SK-N-SH treated with all-trans-retinoic acid at 6 μM for 48 hours (cell line): ENCODE results near the gene GGCX.
"Not testable (repeated sequence)": the region's sequence is repeated elsewhere in the genome, so short reads cannot be mapped to it uniquely, and the experiment has no call there.

Source experiments
- ATAC-seq: fragments of 200-7000 bp; cut with Tn5 transposase; 3 replicates; pipeline ENCODE4 v1.9.1; 2020; ENCODE audit warnings: mild to moderate bottlenecking, moderate library complexity
- ARNTL ChIP-seq: fragments of 450-650 bp; formaldehyde crosslinking; IDR thresholded peaks from 2 replicates; pipeline ENCODE4 v1.5.0; 2020; ENCODE audit warnings: low read depth, mild to moderate bottlenecking, moderate library complexity, borderline replicate concordance
- CSDC2 ChIP-seq: fragments of 250-450 bp; sonication (Bioruptor Pico); IDR thresholded peaks from 2 replicates; pipeline ENCODE4 v1.5.0; 2020; ENCODE audit warnings: mild to moderate bottlenecking, moderate library complexity
- ESRRG ChIP-seq: fragments of 250-450 bp; sonication (Bioruptor Pico); IDR thresholded peaks from 2 replicates; pipeline ENCODE4 v1.6.1; 2021; ENCODE audit warnings: mild to moderate bottlenecking
- ISL1 ChIP-seq: fragments of 250-450 bp; sonication (Bioruptor Pico); IDR thresholded peaks from 2 replicates; pipeline ENCODE4 v2.1.2; 2022; ENCODE audit warnings: mild to moderate bottlenecking, moderate library complexity
- RARB ChIP-seq: fragments of 250-450 bp; sonication (Bioruptor Pico); IDR thresholded peaks from 2 replicates; pipeline ENCODE4 v1.8.0; 2021; ENCODE audit warnings: mild to moderate bottlenecking, moderate library complexity
- SNAI2 ChIP-seq: fragments of 250-450 bp; sonication (Bioruptor Pico); IDR thresholded peaks from 2 replicates; pipeline ENCODE4 v1.5.0; 2020; ENCODE audit warnings: mild to moderate bottlenecking, moderate library complexity
- TCF4 ChIP-seq: fragments of 250-450 bp; sonication (Bioruptor Pico); IDR thresholded peaks from 2 replicates; pipeline ENCODE4 v1.8.0; 2021; ENCODE audit warnings: mild to moderate bottlenecking, moderate library complexity, borderline replicate concordance
- TOX ChIP-seq: fragments of 250-450 bp; sonication (Bioruptor Pico); IDR thresholded peaks from 2 replicates; pipeline ENCODE4 v1.8.0; 2021; ENCODE audit warnings: mild to moderate bottlenecking, moderate library complexity, borderline replicate concordance
- ZC3H10 ChIP-seq: fragments of 250-450 bp; sonication (Bioruptor Pico); IDR thresholded peaks from 2 replicates; pipeline ENCODE4 v1.5.1; 2021; ENCODE audit warnings: mild to moderate bottlenecking, moderate library complexity
- ZFP3 ChIP-seq: fragments of 250-450 bp; sonication (Bioruptor Pico); IDR thresholded peaks from 2 replicates; pipeline ENCODE4 v1.5.0; 2020; ENCODE audit warnings: mild to moderate bottlenecking, moderate library complexity
- ZFP30 ChIP-seq: fragments of 450-650 bp; formaldehyde crosslinking; IDR thresholded peaks from 2 replicates; pipeline ENCODE4 v1.5.0; 2022; ENCODE audit warnings: mild to moderate bottlenecking, moderate library complexity
- ZNF565 ChIP-seq: fragments of 450-650 bp; formaldehyde crosslinking; conservative IDR thresholded peaks from 2 replicates; pipeline ENCODE4 v1.5.0; 2020; ENCODE audit warnings: low read depth, mild to moderate bottlenecking, moderate library complexity
- ZNF70 ChIP-seq: fragments of 450-650 bp; formaldehyde crosslinking; IDR thresholded peaks from 2 replicates; pipeline ENCODE4 v1.5.0; 2020; ENCODE audit warnings: mild to moderate bottlenecking, moderate library complexity
- ZNF8 ChIP-seq: fragments of 450-650 bp; formaldehyde crosslinking; IDR thresholded peaks from 2 replicates; pipeline ENCODE4 v1.5.0; 2020; ENCODE audit warnings: mild to moderate bottlenecking, moderate library complexity
- TF ChIP-seq, protein P1 (sequence below): fragments of 250-450 bp; sonication (Bioruptor Pico); IDR thresholded peaks from 2 replicates; pipeline ENCODE4 v1.8.0; 2021; ENCODE audit warnings: low read depth, mild to moderate bottlenecking, moderate library complexity, borderline replicate concordance
- TF ChIP-seq, protein P2 (sequence below): fragments of 250-450 bp; sonication (Bioruptor Pico); IDR thresholded peaks from 2 replicates; pipeline ENCODE4 v1.8.0; 2020; ENCODE audit warnings: mild to moderate bottlenecking, moderate library complexity, borderline replicate concordance
- TF ChIP-seq, protein P3 (sequence below): fragments of 250-450 bp; sonication (Bioruptor Pico); IDR thresholded peaks from 2 replicates; pipeline ENCODE4 v1.5.1; 2020; ENCODE audit warnings: low read depth, mild to moderate bottlenecking, moderate library complexity
- TF ChIP-seq, protein P4 (sequence below): fragments of 250-450 bp; sonication (Bioruptor Pico); IDR thresholded peaks from 2 replicates; pipeline ENCODE4 v1.5.0; 2020; ENCODE audit warnings: mild to moderate bottlenecking, moderate library complexity
- TF ChIP-seq, protein P5 (sequence below): fragments of 250-450 bp; sonication (Bioruptor Pico); IDR thresholded peaks from 2 replicates; pipeline ENCODE4 v1.5.1; 2021; ENCODE audit warnings: mild to moderate bottlenecking, moderate library complexity

Gene GGCX

DNA sequence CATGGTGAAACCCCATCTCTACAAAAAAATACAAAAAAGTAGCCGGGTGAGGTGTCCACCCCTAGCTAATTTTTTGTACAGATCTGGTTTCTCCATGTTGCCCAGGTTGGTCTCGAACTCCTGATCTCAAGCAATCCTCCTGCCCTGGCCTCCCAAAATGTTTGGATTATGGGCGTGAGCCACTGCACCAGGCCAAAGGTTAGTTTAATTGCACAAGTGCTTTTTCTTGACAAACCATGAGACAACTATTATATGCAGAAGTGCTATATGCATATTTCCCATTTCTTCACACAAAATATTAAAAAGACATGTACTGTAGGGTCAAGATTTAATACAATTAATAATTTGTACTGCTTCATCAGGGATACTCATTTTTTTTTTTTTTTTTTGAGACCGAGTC is 5.0 kb upstream of the GGCX start:
- ATAC-seq: no peak
- no peak for TF ChIP-seq SNAI2 (CRISPR knock-in tag)
- no peak for TF ChIP-seq ISL1 (CRISPR knock-in tag)
- no peak for TF ChIP-seq CSDC2 (CRISPR knock-in tag)
- no peak for TF ChIP-seq ZNF70
- no peak for TF ChIP-seq ZFP3 (CRISPR knock-in tag)
- TF ChIP-seq ZFP30: no peak
- TF ChIP-seq, protein P1, sequence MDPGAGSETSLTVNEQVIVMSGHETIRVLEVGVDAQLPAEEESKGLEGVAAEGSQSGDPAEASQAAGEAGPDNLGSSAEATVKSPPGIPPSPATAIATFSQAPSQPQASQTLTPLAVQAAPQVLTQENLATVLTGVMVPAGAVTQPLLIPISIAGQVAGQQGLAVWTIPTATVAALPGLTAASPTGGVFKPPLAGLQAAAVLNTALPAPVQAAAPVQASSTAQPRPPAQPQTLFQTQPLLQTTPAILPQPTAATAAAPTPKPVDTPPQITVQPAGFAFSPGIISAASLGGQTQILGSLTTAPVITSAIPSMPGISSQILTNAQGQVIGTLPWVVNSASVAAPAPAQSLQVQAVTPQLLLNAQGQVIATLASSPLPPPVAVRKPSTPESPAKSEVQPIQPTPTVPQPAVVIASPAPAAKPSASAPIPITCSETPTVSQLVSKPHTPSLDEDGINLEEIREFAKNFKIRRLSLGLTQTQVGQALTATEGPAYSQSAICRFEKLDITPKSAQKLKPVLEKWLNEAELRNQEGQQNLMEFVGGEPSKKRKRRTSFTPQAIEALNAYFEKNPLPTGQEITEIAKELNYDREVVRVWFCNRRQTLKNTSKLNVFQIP (CRISPR knock-in tag): no peak
- TF ChIP-seq, protein P2, sequence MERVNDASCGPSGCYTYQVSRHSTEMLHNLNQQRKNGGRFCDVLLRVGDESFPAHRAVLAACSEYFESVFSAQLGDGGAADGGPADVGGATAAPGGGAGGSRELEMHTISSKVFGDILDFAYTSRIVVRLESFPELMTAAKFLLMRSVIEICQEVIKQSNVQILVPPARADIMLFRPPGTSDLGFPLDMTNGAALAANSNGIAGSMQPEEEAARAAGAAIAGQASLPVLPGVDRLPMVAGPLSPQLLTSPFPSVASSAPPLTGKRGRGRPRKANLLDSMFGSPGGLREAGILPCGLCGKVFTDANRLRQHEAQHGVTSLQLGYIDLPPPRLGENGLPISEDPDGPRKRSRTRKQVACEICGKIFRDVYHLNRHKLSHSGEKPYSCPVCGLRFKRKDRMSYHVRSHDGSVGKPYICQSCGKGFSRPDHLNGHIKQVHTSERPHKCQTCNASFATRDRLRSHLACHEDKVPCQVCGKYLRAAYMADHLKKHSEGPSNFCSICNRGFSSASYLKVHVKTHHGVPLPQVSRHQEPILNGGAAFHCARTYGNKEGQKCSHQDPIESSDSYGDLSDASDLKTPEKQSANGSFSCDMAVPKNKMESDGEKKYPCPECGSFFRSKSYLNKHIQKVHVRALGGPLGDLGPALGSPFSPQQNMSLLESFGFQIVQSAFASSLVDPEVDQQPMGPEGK (CRISPR knock-in tag): no peak
- TF ChIP-seq, all 23 proteins: peak for 0

DNA sequence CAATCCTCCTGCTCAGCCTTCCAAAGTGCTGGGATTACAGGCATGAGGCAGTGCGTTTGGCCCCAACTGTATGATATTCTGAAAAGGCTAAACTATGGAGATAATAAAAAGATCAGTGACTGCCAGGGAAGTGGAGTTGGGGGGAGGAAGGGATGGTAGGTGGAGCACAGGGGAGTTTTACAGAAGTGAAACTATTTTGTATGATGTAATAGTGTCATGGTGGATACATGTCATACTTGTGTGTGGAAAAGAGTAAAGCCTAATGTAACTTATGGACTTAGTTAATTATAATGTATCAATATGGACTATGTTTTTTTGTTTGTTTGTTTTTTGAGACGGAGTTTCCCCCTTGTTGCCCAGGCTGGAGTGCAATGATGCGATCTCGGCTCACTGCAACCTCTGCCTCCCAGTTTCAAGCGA is 2.9 kb upstream of the GGCX start:
- ATAC-seq: no peak

DNA sequence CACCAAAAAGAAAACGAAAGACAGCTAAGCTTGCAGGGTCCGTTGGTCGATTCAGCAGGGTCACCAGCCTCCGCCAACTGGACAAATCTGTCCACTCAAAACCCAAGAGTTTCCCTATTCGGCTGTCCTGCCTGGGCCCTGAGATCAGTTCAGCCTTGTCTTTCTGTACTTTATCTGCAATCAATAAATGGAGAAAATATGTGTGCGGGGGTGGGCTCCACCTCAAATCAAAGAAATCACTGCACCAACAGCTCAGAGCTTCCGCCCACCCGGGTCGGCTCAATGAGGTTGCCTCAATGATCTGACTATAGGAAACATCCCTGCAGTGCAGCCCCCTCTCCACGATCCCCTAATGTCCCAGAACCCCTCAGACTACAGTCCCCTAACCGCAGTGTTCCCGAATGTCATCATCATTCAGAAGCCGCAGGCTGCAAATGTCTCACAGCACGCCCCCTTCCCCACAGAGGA is 447 bp downstream of the GGCX start:
- peak; percentile 55 for ATAC-seq
- no peak for TF ChIP-seq CSDC2 (CRISPR knock-in tag)
- TF ChIP-seq ARNTL (CRISPR knock-in tag): no peak
- TF ChIP-seq, protein P2 (CRISPR knock-in tag): no peak
- TF ChIP-seq ZC3H10: no peak
- TF ChIP-seq RARB (CRISPR knock-in tag): no peak
- no peak for TF ChIP-seq ZNF565 (CRISPR knock-in tag)
- TF ChIP-seq, protein P3, sequence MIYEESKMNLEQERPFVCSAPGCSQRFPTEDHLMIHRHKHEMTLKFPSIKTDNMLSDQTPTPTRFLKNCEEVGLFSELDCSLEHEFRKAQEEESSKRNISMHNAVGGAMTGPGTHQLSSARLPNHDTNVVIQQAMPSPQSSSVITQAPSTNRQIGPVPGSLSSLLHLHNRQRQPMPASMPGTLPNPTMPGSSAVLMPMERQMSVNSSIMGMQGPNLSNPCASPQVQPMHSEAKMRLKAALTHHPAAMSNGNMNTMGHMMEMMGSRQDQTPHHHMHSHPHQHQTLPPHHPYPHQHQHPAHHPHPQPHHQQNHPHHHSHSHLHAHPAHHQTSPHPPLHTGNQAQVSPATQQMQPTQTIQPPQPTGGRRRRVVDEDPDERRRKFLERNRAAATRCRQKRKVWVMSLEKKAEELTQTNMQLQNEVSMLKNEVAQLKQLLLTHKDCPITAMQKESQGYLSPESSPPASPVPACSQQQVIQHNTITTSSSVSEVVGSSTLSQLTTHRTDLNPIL: no peak
- TF ChIP-seq ESRRG: no peak
- TF ChIP-seq ZFP30: no peak
- TF ChIP-seq TOX (CRISPR knock-in tag): no peak
- TF ChIP-seq ZNF8 (CRISPR knock-in tag): no peak
- TF ChIP-seq, all 23 proteins: peak for 0

More for the DNA sequence above, 2.9 kb upstream of the GGCX start:
- TF ChIP-seq, protein P4, sequence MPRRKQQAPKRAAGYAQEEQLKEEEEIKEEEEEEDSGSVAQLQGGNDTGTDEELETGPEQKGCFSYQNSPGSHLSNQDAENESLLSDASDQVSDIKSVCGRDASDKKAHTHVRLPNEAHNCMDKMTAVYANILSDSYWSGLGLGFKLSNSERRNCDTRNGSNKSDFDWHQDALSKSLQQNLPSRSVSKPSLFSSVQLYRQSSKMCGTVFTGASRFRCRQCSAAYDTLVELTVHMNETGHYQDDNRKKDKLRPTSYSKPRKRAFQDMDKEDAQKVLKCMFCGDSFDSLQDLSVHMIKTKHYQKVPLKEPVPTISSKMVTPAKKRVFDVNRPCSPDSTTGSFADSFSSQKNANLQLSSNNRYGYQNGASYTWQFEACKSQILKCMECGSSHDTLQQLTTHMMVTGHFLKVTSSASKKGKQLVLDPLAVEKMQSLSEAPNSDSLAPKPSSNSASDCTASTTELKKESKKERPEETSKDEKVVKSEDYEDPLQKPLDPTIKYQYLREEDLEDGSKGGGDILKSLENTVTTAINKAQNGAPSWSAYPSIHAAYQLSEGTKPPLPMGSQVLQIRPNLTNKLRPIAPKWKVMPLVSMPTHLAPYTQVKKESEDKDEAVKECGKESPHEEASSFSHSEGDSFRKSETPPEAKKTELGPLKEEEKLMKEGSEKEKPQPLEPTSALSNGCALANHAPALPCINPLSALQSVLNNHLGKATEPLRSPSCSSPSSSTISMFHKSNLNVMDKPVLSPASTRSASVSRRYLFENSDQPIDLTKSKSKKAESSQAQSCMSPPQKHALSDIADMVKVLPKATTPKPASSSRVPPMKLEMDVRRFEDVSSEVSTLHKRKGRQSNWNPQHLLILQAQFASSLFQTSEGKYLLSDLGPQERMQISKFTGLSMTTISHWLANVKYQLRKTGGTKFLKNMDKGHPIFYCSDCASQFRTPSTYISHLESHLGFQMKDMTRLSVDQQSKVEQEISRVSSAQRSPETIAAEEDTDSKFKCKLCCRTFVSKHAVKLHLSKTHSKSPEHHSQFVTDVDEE (CRISPR knock-in tag): no peak
- TF ChIP-seq, protein P5, sequence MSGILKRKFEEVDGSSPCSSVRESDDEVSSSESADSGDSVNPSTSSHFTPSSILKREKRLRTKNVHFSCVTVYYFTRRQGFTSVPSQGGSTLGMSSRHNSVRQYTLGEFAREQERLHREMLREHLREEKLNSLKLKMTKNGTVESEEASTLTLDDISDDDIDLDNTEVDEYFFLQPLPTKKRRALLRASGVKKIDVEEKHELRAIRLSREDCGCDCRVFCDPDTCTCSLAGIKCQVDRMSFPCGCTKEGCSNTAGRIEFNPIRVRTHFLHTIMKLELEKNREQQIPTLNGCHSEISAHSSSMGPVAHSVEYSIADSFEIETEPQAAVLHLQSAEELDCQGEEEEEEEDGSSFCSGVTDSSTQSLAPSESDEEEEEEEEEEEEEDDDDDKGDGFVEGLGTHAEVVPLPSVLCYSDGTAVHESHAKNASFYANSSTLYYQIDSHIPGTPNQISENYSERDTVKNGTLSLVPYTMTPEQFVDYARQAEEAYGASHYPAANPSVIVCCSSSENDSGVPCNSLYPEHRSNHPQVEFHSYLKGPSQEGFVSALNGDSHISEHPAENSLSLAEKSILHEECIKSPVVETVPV (CRISPR knock-in tag): no peak
- TF ChIP-seq TCF4 (CRISPR knock-in tag): no peak
- no peak for TF ChIP-seq ZNF70

DNA sequence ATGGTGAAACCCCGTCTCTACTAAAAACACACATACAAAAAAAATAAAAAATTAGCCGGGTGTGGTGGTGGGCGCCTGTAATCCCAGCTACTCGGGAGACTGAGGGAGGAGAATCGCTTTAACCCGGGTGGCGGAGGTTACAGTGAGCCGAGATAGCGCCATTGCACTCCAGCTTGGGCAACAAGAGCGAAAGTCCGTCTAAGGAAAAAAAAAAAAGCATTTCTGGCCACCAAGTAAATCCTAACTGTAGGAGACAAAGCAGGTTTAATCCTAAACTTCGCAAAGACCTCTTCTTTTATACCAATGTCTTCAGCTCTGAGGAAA is 928 bp downstream of the GGCX start:
- not testable (repeated sequence) for ATAC-seq
